Stimulated activated CD8-positive, alpha-beta memory T cell treated with anti-CD3 and anti-CD28 coated beads, Interleukin-2, amount 100 ng/mL, for 48 hours (primary cell): Measurements from ENCODE around the gene ZFYVE28.

Experiments used
- DNase-seq, 2 donors: peaks; one replicate each; pipeline ENCODE4 v3.0.0-alpha.2; 2020; ENCODE audit warnings: low read depth in 2 of 2

Gene ZFYVE28

DNA sequence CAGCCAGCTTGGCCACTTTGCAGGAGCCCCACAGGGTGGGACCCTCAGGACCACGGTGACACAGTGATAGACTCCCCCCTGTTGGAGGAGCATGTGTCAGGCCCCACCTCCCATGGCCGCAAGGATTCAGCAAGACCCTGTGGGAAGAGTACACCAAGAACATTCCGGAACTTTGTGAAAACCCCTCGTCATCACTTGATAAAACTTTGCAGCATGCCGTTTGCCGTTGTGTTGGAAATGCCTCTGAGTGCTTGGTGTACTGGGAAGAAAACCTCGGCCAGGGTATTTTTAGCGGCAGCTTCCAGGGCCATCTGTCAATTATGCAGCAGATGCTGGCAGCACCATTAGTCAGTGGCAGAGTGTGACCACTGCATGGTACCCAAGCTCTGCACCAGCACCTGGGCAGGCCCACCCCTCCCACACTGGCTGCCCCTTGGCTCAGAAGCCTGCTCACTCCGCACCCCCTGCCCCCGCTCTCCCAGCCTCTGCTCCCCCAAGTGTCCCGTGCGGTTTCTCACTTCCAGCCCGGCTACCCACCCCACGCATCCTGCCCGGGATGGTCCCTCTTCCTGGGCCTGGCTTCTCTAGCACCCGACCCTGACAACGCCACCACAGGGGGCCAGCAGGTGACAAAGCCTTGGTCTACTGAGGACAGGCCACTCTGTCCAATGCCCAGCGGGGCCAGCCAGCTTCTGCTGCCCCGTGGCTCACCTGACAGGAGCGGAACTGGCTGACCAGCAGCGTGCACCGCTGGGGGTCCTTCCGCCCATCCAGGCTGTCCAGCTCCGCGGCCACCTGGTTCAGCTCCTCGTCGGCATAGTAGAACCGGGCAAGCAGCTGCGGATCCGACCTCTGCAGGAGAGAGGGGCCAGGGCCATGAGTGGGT lies 65.0 kb downstream of the ZFYVE28 start:
- DNase-seq: no peak

DNA sequence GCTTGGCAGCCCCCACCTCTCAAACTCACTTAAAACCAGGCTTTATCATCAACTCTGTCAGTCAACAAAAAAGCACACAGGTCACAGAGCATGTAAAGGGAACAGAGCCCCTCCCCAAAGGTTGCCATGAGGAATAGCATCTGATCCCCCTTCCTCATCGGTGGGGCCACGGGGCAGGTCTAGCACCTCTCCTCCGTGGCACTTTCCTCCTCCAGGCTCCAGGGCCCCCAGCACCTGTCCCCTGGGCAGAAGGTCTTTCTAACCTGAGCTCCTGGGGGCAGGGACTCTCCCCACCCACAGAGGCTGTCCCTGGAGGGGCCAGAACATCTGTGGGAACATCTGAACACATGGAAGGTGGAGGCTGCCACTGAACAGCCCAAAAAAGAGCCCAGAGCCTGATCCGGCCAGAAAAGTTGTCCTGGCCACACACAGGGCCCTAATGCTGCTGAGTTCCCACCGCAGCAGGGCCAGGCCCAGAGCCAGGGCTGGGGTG lies 65.7 kb downstream of the ZFYVE28 start:
- DNase-seq: no peak

DNA sequence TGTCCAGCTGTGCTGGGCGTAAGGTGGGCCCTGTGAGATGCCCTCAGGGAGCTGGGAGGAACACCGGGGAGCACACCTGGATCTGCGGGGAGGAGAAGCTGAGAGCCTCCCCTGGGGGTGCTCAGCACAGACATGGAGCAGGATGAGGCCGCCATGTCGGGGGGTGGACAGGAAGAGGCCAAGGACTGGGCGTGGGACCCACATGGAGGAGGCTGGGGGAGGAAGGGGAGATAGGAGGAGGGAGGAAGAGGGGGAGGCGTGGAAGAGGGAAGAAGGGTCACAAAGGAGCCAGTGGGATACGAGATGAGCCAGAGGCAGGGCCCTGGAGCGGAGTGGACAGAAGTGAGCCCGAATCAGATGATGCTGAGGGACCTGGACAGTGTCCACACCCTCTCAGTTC lies 66.3 kb downstream of the ZFYVE28 start:
- no peak for DNase-seq

DNA sequence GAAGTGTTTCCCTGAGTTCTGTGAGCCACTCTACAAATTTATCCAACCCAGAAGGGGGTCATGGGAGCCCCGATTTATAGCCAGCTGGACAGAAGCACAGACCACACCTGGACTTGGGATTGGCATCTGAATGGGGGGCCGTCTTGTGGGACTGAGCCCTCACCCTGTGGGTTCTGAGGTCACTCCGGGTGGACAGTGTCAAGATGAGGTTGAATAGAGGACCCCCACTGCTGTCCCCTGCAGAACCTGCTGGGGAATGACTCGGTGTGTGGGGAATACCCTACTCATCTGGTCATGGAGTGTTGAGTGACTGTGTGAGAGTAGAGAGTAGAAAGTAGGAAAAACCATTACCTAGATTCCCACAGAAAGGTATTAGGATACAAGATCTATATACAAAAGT lies 67.5 kb downstream of the ZFYVE28 start:
- no peak for DNase-seq

DNA sequence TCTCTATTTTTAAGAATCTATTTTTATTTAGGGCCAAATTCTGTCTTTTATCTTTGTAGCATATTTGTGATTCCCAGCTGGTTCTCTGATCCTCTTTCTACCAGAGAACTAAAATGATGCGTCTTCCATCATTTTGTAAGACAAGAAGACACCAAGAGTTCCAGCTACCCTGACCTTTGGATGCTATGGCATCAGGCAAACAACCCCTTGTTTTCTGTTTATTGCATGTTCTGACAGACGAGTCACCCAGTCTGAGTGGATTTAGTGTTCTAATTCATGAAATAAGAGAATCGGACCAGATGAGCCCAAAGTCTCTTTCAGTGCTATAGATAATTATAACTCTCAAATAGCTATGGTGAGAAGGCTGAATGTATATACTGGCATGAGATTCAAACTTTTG lies 69.7 kb downstream of the ZFYVE28 start:
- no peak for DNase-seq

DNA sequence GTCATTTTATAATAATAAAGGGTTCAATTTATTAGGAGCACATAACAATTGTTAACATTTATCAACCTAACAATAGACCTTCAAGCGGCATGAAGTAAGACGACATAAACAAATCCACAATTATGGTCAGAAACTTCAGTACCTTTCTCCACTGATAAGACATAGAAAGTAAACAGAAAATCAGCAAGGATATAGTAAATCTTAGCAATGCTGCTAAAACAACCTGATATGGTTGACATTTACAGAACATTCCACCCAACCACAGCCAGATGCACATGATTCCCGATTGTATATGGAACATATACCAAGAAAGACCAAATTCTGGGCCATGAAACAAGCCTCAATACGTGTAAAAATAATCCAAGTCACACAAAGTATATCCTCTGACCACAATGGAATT lies 71.3 kb downstream of the ZFYVE28 start:
- DNase-seq: no peak

DNA sequence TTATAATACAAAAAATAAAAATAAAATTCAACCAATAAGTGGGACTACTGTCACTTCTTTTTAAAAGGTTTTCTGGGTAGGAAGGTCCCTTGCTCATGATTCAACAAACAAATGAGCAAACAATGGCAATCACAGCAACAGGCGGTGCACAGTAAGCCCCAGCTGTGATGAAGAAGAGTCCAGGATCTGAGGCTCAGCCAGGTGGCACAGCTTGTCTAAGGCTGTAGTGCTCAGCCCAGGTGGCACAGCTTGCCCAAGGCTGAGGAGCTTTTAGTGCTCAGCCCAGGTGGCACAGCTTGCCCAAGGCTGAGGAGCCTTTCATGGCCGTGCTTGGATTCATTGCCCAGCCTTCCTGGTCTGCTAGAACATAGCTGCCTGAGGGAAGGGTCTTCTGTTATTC lies 75.0 kb downstream of the ZFYVE28 start:
- DNase-seq: no peak

DNA sequence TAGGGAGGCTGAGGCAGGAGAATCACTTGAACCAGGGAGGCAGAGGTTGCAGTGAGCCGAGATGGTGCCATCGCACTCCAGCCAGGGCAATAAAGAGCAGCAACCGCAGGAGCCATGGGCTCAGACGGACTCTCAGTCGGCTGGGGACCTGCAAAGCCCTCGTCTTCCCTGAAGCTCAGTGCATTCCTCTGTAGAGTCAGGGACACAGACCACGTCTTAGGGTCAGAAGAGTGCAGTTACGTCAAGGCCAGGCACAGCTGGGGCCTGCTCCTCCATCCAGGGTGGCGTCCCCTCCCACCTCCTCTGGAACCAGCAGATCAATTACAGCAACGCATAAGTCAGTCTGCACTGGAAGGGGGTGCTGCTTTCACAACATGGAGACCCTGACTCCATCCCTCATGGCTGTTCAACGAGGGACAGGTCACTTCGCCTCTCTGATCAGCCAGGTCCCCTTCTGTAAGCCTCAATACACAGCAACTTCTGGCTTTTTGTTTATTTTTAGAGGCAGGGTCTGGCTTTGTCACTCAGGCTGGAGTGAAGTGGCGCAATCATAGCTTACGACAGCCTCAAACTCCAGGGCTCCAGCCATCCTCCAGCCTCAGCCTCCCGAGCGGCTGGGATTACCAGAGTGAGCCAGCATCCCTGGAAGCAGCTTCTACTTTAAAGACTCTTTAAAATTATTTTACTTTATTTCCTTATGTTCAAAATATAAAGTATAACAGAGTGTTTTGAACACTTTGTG lies 76.4 kb downstream of the ZFYVE28 start:
- DNase-seq: no peak

DNA sequence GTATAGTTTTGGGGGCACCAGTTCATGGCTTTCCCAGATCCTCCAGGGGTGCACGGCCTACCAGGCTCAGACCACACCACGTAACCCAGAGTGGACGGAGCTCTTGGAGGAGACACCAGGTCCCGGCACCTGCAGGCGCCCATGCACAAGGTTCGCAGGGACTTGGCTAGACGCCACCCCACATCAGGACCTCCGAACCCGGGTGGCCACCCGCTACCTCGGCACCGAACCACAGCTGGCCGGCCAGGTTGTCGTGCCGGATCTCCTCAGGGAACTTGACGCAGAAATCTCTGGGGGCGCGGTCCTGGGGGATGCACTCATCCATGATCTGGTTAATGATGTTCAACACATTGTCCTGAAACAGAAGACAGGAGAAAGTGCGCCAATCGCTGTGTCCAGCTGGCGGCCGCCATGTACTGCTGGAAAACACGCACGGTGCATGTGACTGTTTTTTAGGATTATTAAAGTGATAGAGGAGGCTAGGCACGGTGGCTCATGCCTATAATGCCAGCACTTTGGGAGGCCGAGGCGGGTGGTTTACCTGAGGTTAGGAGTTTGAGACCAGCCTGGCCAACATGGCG lies 77.1 kb downstream of the ZFYVE28 start:
- DNase-seq: no peak

DNA sequence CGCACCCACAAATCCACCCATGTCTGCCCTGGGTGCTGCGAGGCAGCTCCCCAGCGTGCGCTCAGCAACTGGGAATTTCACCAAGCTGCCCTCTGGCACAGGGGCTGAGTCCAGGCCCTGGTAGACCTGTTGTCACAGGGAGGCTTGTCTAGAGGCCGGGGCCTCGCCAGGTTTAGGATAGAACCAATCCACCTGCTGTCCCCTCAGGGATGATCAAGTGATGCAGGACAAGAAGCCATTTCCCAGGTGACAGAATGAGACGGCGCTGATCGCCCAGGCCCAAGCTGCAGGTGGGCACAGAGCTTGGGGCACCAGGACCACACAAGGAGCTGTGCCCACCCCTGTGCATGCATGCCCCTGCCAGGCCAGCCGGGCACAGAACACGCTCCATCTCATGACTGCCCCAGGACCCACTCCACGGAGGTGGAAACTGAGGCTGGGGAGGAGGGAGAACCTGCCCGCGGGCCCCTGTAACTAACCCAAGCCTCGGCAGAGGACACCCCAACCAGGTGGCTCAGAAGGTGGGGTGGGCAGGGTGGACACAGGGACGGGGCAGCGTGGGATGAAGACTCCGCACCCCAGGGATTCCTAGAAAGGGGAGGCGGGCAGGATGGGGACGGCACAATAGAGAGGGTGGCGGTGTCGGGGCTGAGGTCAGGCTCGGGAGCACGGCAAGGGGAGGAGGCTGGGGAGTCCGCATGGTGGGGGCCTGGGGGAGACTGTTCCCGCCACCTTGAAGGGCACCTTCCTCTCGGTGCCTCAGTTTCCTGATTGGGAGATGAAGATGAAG lies 78.0 kb downstream of the ZFYVE28 start:
- DNase-seq: no peak

DNA sequence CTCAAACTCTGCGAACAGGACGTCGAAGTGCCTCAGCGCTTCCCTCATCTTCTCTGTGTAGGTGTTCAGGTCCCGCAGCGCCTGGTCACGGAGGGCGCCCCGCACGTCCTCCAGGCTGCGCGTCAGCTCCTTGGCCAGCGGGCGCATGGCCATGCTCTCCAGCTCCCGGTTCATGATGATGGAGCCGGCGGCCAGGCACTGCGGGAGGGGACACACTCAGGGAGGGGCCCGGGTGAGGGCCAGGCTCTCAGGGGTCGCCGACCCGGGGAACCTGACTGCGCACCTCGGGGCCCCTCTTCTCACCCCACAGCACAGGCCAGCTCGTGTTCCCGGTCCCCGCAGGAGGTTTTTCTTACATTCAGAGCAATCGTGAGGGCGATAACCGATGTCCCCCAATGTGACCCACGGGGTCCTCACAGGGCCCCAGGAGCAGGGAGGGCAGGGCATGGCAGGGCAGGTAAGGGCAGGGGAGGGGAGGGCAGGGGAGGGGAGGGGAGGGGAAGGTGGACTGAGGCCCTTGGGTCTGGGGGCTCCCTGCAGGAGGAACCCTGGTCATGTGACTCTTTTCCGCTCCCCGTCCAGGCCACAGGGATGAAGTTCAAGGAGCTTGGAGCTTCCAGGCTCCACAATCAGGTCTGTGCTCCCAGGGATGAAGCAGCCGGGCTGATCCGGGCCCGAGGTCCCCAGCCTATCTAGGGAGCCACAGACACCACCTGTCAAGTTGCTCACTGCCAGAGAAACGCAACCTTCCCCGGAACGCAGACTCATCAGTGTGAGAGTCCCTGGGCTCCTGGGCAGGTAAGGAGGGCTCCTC lies 78.8 kb downstream of the ZFYVE28 start:
- DNase-seq: no peak

DNA sequence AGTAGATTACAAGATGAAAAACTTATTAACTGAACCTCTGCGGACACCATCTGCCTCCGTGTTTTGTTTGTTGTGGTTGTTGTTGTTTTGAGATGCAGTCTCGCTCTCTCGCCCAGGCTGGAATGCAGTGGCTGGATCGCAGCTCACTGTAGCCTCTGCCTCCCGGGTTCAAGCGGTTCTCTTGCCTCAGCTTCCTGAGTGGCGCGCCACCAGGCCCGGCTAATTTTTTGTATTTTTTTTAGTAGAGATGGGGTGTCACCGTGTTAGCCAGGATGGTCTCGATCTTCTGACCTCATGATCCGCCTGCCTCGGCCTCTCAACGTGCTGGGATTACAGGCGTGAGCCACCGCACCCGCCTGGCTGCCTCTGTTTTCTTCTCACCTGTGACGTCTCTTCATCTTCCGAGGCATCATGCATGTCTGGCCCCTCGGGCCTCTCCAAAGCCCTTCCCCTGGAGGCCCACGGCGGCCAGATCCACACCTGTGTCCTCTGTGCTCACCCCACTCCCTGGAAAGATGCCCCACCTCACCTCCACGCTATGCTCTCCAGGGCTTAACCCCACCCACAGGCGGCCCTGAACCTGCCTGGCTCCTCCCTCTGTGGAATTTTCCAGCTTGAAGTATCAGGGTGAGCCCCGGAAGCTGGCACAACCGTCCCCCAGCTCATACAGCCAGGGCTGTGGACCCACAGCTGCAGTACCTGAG lies 79.5 kb downstream of the ZFYVE28 start:
- no peak for DNase-seq

DNA sequence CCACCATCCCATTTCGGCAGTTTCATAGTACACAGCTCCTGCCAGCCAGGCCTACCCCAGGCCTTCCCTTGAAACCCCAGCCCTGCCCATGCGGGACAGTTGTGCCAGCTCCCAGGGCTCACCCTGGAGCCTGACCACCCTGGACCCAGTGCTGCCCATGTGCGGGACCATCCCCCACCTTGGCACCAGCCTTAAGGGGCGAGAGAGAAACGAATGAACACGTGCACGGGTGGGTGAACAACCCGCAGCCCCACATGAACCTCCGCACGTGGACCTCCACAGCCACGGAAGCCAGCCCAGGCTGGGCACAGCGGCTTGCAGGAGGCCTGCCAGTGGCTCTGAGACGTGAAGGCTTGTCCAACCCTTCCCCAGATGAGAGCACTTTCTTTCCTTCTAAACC lies 80.5 kb downstream of the ZFYVE28 start:
- no peak for DNase-seq

DNA sequence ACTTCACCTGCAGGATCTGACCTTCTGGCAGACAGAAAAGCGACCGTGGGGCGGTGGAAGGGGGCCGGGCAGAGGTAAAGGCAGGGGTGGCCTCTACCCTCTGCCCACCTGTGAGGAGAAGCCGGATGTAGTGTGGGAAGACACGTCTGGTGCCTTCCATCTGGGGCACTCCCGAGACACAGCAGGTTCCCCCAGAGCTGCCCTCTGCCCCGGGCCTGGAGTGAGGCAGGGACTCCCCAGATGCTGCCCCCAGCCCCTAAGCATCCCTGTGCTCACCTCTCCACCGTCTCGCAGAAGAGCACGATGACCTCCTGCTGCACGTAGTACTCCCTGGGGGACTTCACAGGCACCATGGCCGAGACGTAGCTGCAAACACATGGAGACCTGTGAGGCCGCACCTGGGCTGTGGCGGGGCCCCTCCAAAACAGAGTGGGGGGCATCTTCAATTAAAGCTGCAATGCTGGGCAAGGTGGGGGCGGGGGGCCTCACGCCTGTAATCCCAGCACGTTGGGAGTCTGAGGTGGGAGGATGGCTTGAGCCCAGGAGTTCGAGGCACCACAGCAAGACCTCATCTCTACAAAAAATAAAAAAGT lies 81.2 kb downstream of the ZFYVE28 start:
- no peak for DNase-seq

DNA sequence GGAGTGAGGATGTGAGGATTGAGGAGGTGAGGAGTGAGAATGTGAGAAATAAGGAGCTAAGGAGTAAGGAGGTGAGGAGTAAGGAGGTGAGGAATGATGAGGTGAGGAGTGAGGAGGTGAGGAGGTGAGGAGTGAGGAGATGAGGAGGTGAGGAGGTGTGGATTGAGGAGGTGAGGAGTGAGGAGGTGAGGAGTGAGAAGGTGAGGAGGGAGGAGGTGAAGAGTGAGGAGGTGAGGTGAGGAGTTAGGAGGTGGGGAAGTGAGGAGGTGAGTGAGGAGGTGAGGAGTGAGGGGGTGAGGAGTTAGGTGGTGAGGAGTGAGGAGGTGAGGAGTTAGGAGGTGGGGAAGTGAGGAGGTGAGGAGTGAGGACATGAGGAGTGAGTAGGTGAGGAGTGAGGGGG lies 81.8 kb downstream of the ZFYVE28 start:
- DNase-seq: no peak

DNA sequence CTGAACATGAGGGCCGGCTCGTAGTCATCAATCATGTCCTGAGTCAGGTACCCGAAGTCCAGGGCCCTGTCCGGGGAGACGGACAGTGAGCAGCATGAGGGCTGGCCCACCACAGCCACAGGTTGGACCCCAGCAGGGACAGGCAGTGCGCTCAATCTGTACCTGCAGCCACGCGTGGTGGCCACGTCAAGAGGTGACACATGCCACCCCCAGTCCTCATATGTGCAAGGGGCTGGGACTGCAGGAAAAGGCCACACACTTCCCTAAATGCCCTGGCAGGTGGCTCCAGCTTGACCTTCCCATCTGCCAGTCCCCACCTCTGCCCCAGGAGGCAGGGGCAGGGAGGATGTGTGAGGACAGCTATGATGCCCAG lies 82.7 kb downstream of the ZFYVE28 start:
- DNase-seq: no peak

DNA sequence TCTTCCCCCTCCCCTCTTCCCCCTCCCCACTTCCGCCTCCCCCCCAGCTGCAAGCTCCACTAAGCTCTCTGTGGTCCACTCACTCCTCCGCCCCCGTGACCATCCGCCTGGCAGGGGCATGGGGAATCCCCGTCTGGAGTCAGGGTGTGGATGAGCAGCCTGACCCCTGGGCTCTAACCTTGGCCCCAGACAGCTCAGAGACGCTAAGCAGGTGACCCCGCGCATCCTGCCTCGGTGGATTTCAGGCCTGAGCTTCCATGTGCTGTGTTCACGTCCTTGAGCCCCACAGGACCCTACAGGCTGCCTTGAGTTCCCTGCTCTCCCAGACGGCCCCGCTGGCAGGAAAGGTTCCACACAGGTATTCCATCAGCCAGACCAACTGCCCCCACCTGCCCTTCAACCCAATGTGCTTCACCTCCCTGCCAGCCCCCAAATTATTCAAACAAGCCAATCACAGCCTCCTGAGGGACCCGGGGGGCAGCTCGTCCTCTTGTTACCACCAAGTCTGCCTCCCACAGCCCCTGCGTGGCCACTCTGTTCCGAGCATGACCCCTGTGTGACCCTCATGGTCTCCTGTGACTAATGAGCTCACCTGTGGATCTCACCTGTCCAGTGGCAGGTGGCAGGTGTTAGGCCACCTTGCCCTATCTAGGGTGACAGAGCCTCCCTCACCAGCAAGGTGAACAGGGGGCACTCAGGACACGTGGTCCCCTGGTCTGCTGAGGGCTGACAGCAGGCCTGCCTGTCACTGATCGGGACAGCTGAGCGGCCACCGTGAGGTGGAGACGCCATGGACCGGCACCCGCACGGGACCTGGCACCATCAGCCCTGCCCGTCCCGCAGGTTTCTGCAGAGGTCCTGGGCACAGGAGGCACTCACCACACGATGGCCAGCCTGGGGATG lies 83.4 kb downstream of the ZFYVE28 start:
- DNase-seq: no peak

DNA sequence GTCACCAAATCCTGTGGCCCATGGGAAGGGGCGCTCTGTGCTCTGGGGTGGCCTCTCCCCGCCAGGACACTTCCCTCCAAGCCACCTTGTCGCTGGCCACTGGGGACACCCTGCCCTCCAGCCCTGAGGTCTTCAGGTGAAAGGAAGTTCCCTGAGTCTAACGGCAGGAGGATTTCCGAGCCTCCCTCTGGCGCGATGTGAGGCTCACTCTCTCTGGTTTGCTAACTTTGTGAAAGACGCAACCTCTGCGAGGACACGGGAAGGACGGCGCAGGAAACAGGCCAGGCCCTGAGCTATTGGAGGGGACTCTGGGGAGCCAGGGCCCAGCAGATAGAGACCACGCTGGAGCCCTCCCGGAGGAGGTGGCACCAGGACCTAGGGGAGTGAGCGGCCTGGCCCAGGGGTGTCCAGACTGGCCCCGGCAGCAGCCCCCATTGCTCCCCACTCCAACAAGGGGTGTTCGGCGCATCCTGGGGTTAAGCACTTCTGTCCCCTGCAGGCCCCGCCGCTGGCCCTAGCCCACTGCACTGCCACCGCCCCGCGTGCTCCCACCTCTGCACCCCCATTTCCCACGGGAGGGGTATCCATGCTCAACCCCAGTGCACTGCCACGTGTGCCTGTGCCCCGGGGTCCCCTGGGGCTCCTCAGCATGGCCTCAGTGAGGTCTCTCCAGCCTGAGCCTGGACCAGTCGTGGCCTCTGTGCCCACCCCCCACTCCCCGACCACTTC lies 84.4 kb downstream of the ZFYVE28 start:
- no peak for DNase-seq
